ES-I3 (cell line): Measurements from ENCODE around the gene ENTREP3.
A peak's percentile ranks its signal among the peaks of the same experiment; 100 is the strongest.

ENCODE experiments used
- H3K36me3 ChIP-seq: 2 replicates; pipeline ENCODE4 v1.6.1; 2013; ENCODE audit warnings: mild to moderate bottlenecking, low read length, control low read depth, moderate library complexity; ENCODE audit not compliant: insufficient read depth
- H3K4me1 ChIP-seq: 2 replicates; pipeline ENCODE4 v1.6.1; 2013; ENCODE audit warnings: mild to moderate bottlenecking, control low read depth, low read length; ENCODE audit not compliant: insufficient read depth
- H3K9ac ChIP-seq: 2 replicates; pipeline ENCODE4 v1.6.1; 2013; ENCODE audit warnings: low read depth, mild to moderate bottlenecking, low read length, moderate library complexity
- H3K9me3 ChIP-seq: 2 replicates; pipeline ENCODE4 v1.6.1; 2013; ENCODE audit warnings: mild to moderate bottlenecking, low read length, moderate library complexity; ENCODE audit not compliant: control insufficient read depth, insufficient read depth

The ENTREP3 gene

GRCh38 chr1:155209312-155209721 is 46.0 kb downstream of the ENTREP3 start:
- no peaks in the 10 kb centered on the region; the same call in 1 of the 2 replicates for H3K36me3 ChIP-seq
- peak overlapping the region; percentile 59 for H3K9ac ChIP-seq
- H3K4me1 ChIP-seq = 0 out of 2 replicates have a peak, but pooled peaks cover 5% of the 10 kb centered on the region
- H3K9me3 ChIP-seq = no peaks in the 10 kb centered on the region

GRCh38 chr1:155208541-155209311 is 46.6 kb downstream of the ENTREP3 start, which contains the start of gene MTX1:
Gene MTX1 (plus strand): TSS chr1:155208695. CDS start chr1:155208805, 110 bp downstream.
- H3K9me3 ChIP-seq = no peaks in the 10 kb centered on the region
- H3K9ac ChIP-seq = peak within 1 kb of the TSS; percentile 59
- 0 out of 2 replicates have a peak, but pooled peaks cover 5% of the 10 kb centered on the region for H3K4me1 ChIP-seq
- no peaks in the 10 kb centered on the region; the same call in 1 of the 2 replicates for H3K36me3 ChIP-seq

- H3K36me3 ChIP-seq = no peaks in the 10 kb centered on the region; the same call in 1 of the 2 replicates
- H3K9ac ChIP-seq = peak within 1 kb of the TSS; percentile 59
- 0 out of 2 replicates have a peak, but pooled peaks cover 5% of the 10 kb centered on the region for H3K4me1 ChIP-seq
- H3K9me3 ChIP-seq = no peaks in the 10 kb centered on the region
These were observed 47.3 kb downstream of the ENTREP3 start, which contains the start of gene THBS3 for GRCh38 chr1:155207806-155208540. Gene THBS3 (minus strand): TSS chr1:155207897. CDS start chr1:155207876, 21 bp downstream.

- Histone ChIP-seq H3K9me3 (no peaks in the 10 kb centered on the region), H3K9ac (peak overlapping the region; percentile 52), H3K4me1 (0 out of 2 replicates have a peak, but pooled peaks cover 5% of the 10 kb centered on the region), H3K36me3 (no peaks in the 10 kb centered on the region; the same call in 1 of the 2 replicates)
These were observed 48.1 kb downstream of the ENTREP3 start for GRCh38 chr1:155206891-155207805.

- no peaks in the 10 kb centered on the region for H3K9me3 ChIP-seq
- no peak overlapping the region for H3K9ac ChIP-seq
- H3K36me3 ChIP-seq = peaks cover 8% of the 10 kb centered on the region
- 0 out of 2 replicates have a peak, but pooled peaks cover 5% of the 10 kb centered on the region for H3K4me1 ChIP-seq
These were observed 49.2 kb downstream of the ENTREP3 start for GRCh38 chr1:155205969-155206593.

GRCh38 chr1:155205035-155205434 is 50.2 kb downstream of the ENTREP3 start:
- H3K9ac ChIP-seq = no peak overlapping the region

GRCh38 chr1:155202731-155203515 is 52.4 kb downstream of the ENTREP3 start:
- Histone ChIP-seq H3K36me3 (peaks cover 20% of the 10 kb centered on the region), H3K9ac (no peak overlapping the region), H3K4me1 (no peaks in the 10 kb centered on the region), H3K9me3 (no peaks in the 10 kb centered on the region)

More at GRCh38 chr1:155205035-155205434, 50.2 kb downstream of the ENTREP3 start:
- Histone ChIP-seq H3K9me3 (no peaks in the 10 kb centered on the region), H3K4me1 (0 out of 2 replicates have a peak, but pooled peaks cover 3% of the 10 kb centered on the region), H3K36me3 (peaks cover 11% of the 10 kb centered on the region)

- Histone ChIP-seq H3K9ac (no peak overlapping the region), H3K36me3 (peaks cover 27% of the 10 kb centered on the region), H3K4me1 (peaks cover 5% of the 10 kb centered on the region), H3K9me3 (no peaks in the 10 kb centered on the region)
These were observed 53.1 kb downstream of the ENTREP3 start for GRCh38 chr1:155202198-155202597.

- Histone ChIP-seq H3K9me3 (no peaks in the 10 kb centered on the region), H3K4me1 (peaks cover 13% of the 10 kb centered on the region), H3K9ac (no peak overlapping the region), H3K36me3 (peaks cover 33% of the 10 kb centered on the region)
These were observed 54.4 kb downstream of the ENTREP3 start for GRCh38 chr1:155200920-155201319.

- Histone ChIP-seq H3K4me1 (peaks cover 13% of the 10 kb centered on the region), H3K9ac (no peak overlapping the region), H3K36me3 (peaks cover 33% of the 10 kb centered on the region), H3K9me3 (no peaks in the 10 kb centered on the region)
These were observed 55.5 kb downstream of the ENTREP3 start for GRCh38 chr1:155199792-155200191.

- H3K4me1 ChIP-seq = peaks cover 13% of the 10 kb centered on the region
- H3K36me3 ChIP-seq = peaks cover 33% of the 10 kb centered on the region
- no peak overlapping the region for H3K9ac ChIP-seq
- H3K9me3 ChIP-seq = no peaks in the 10 kb centered on the region
These were observed 56.8 kb downstream of the ENTREP3 start for GRCh38 chr1:155198547-155198906.

- H3K4me1 ChIP-seq = peaks cover 13% of the 10 kb centered on the region
- no peaks in the 10 kb centered on the region for H3K9me3 ChIP-seq
- H3K36me3 ChIP-seq = peaks cover 33% of the 10 kb centered on the region
- no peak overlapping the region for H3K9ac ChIP-seq
These were observed 57.3 kb downstream of the ENTREP3 start for GRCh38 chr1:155197901-155198546.
